Islet precursor cell (in vitro differentiated cells): ENCODE measurements around the gene ERGIC1.
"Not testable (repeated sequence)": the region's sequence is repeated elsewhere in the genome, so short reads cannot be mapped to it uniquely, and the experiment has no call there.

Experiments
- DNase-seq: peaks from one replicate; pipeline ENCODE4 v3.0.0-alpha.2; 2018

ERGIC1 gene

GRCh38 chr5:172883066-172883465 is 49.0 kb downstream of the ERGIC1 start:
- no peak for DNase-seq

GRCh38 chr5:172885597-172886340 is 51.7 kb downstream of the ERGIC1 start:
- DNase-seq: no peak

DNA sequence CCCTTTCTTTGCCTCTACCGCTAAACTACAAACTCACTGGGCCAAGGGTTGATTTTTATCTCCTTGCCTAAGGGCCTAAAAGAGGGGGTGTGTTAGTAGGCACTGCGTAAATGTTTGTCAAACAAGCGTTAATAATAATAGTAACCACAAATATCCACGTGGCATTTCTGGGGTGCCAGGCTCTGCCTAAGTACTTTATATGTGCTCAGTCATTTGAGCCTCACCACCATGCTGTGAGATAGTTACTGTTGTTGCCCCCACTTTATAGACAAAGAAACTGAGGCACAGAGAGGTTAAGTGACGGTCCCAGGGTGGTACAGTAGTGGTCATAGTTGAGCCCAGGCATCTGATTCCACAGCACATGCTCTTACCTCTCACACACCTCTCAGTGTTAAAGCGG is 52.4 kb downstream of the ERGIC1 start:
- DNase-seq: no peak

GRCh38 chr5:172886974-172887501 is 53.0 kb downstream of the ERGIC1 start:
- DNase-seq: no peak

DNA sequence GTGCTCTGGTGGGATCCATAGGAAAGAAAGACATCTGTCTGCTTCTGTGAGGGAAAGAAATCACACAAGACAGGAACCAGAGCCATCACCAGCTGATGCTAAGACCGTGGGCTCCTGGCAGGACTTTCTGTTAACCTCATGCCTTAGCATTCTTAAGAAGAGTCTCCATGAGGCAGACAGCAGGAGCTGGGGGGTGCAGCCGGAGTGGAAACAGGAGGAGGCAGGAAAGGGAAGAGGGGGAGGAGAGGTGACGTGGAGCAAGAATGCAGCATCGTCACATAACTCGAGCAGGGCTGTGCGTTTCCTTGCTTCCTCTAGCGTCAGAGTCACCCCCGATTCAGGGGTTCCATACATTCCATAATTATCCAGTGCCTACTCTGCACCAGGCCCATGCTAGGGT is 53.6 kb downstream of the ERGIC1 start:
- no peak for DNase-seq

DNA sequence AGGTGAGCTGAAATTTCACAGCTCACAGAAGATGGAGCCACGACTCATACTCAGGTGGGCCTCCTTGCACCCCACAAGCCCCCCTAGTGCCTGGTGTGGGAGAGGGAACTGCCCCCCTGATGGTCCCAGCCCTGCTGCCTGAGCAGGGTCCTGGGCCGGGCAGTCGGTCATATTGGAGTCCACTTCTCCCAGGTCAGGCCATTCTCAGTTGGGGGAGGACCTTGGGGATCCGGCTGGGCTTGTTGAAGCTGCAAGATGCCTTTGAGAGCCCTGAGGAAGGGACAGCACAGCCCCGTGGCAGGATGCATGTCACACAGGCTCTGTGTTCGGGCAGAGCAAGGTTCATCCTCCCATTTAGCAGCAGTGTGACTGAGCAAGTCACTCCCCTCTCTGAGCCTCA is 56.6 kb downstream of the ERGIC1 start:
- DNase-seq: no peak

DNA sequence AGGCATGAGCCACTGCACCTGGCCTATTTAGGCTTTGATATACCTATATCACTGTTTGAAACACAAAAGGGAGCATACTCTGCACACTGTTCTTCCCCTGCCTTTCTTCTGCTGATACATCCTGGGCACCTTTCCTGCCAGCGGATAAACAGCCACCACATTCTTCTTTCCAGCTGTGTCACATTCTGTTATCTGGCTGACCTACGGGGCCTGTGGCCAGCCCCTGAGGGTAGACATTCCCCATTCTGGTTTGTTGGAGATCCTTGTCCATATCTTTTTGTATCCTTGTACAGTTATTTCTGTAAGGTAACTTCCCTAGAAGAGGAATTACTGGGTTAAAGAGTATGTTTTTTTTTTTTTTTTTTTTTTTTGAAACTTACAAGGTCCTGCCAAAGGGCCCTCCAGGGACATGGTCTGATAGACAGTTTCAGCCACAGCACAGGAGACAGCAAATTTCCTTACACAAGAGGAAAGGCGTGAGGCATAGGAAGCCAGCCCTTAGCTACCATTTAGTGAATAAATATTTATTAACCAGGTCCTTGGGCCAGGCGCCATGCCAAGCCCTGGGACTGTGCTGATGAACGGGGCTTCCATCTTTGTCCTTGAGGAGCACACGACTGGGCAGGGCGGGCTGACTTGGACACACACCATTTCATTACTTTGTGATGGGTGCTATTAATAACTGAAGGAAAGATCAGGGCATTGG is 57.8 kb downstream of the ERGIC1 start:
- DNase-seq: no peak

DNA sequence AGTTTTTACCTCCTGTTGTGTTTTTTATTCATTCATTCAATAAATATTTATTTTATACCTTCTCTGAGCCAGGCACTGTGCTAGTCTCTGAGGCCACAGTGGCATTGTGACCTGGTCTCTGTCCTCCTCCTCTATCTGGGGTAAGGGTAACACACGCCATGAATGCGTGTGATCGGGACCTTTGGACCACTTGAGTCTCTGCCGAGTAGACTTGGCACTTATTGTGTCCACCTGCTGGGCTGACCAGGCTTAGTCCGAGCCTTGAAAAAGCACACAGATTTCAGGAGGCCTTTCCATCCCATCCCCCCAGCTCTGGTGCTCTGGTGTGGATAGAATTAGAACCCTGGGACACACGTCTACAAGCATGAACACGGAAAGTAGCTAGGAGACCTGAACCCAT is 58.7 kb downstream of the ERGIC1 start:
- DNase-seq: no peak

DNA sequence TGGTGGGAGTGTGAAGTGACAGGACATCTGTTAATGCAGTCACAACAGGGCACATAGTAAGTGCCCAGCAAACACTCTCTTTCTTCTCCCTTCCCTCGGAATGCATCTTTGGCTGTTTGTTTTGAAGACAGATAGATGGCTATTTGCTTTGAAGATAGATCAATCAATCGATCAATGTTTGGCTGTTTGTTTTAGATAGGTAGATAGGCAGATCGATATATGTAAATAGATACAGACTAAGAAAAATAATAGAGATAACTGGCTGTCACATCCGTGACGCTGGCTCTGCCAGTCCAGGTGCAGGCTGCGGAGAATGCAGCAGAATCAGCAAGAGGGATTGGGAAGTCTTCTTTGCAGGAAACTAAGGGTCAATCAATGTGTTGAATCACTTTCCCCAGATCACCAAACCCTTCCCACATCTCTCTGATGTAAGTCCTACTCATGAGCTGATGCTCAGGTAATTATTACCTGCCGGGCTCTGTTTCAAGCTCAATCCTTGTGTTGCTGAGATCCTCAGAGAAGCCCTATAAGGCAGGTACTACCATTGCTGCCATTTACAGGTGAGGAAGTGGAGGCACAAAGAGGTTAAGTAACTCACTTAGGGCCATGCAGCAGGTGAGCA is 60.8 kb downstream of the ERGIC1 start:
- no peak for DNase-seq

- no peak for DNase-seq
Measured at GRCh38 chr5:172895549-172895948, 61.5 kb downstream of the ERGIC1 start.

GRCh38 chr5:172896465-172896864 is 62.4 kb downstream of the ERGIC1 start:
- no peak for DNase-seq

- DNase-seq: not testable (repeated sequence)
Measured at GRCh38 chr5:172897067-172897466, 63.0 kb downstream of the ERGIC1 start.

- peak; percentile 95 for DNase-seq
Measured at GRCh38 chr5:172897481-172898217, 63.6 kb downstream of the ERGIC1 start.

DNA sequence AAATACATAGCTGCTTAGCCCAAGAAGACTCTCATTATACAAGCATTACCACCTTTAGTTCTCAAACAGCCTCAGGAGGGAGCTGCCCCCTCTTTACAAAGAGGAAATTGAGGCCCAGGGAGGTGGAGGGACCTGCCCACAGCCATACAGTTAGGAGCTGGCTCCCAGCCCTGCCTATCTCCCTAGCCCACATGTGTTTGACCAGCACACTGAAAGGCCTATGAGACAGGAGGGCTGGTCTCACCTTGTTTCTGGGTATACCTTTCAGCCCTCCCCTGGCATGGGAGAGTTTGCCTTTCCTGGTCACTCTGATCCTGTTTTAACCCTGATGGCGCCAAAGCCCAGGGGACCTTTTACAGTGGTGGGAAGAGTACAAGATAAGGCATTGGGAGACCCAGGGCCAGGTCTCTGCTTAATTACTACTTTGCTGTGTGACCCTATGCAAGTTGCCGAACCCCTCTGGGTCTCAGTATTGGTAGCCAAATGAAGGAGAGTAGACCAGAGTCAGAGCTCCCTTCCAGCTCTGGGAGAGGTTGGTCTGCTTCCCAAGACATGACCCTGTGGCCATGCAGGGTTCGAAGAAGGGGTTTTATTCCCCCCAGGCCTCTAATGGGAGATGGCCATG is 64.3 kb downstream of the ERGIC1 start:
- DNase-seq: no peak

GRCh38 chr5:172898843-172899369 is 64.9 kb downstream of the ERGIC1 start:
- DNase-seq: no peak

DNA sequence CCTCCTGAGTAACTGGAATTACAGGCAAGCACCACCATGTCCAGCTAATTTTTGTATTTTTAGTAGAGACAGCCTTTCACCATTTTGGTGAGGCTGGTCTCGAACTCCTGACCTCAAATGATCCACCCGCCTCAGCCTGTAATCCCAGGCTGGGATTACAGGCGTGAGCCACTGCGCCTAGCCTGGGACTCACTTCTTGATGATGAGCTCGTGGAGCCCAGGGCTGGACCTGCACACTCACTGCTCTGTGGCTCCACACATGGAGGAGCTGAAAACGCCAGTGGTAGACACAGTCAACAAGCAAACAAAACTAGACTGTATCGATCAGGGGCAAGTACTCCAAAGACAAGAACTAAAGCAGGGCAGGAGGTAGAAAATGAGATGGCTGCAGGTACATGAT is 65.4 kb downstream of the ERGIC1 start:
- DNase-seq: no peak

DNA sequence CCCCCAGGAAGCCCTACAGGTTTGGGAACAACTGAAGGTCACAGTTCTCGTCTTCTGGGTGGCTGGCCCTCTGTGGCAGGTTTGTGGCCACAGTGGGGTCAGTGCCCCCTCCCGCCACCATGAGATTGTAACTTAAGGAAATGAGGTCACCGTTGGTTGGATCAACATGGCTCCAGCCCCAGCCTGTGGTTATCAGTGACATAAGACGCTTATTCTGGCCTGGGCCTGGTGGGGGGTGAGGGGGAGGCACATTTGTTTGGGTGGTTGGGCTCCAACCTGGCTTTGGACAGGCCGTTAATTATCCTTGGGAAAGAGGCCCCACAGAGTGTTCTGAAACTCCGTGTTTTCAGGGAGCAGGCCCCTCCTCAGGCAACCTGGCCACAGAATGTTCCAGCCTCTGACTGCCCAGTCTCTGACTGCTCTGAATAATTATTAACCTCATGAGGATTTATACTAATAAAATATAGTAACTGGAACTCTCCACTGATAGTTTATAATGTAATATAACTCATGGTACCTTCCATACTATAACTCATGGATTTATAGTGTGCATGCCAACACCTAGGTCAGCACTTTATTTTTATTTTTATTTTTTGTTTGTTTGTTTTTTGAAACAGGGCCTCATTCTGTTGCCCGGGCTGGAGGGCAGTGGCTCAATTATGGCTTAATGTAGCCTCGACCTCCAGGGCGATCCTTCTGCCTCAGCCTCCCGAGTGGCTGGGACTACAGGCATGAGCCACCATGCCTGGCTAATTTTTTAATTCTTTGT is 67.1 kb downstream of the ERGIC1 start:
- peak; percentile 85 for DNase-seq

DNA sequence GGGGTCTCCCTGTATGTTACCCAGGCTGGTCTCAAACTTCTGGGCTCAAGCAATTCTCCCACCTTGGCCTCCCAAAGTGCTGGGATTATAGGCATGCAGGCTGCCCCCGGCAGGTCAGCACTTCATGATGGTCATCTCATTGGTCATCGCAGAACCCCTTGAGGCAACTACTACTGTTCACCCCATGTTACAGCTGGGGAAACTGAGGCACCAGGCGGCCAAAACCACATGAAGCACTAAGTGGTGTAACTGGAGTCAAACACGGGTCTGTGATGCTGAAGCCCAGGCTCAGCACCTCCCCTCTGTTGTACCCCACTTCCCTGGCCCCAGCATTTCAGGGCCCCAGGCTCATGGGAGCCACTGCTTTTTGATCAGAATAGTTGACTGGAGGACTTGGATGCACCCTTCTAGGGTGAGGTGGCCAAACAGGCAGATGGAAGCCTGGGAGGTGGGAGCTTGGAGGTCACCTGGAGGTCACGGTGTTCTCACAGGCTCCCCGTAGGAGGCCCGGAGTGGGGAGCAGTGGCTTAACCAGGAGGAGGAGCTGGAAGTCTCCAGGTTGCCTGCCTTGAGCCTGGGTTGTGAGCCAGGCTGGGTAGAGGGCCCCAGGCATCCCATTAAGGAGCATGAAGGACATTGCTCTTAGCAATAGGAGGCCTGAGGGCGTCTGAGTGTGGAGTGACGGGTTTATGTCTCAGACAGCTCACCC is 67.9 kb downstream of the ERGIC1 start:
- DNase-seq: peak; percentile 89

- peak; percentile 96 for DNase-seq
Measured at GRCh38 chr5:172902497-172903472, 68.7 kb downstream of the ERGIC1 start.

DNA sequence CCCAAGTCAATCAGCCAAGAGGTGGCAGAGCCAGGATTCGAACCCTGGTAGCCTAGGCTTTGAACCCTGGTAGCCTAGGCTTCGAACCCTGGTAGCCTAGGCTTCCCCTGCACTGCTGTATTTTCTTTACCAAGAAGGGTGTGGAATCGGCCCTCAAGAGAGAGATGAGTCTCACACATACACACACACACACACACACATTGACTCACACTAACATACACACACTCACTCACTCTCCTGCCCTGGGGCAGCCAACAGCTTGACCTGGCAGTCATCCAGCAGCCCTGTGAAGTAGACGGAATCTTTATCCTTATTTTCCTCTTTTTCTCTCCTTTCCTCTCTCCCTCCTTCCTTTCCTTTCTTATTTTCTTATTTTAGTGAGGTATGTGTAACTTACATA is 69.7 kb downstream of the ERGIC1 start:
- DNase-seq: peak; percentile 82
